Left renal cortex interstitium (tissue), 4 donors: ENCODE data around the gene HSD17B2. TPM values are rescaled to one million over a fixed set of nuclear protein-coding genes. Genes with fewer than 3 reads are reported as not detected.
"Not testable (repeated sequence)": the region's sequence is repeated elsewhere in the genome, so short reads cannot be mapped to it uniquely, and the experiment has no call there.

Experiments
- DNase-seq, 4 donors: peaks; one replicate each; pipeline ENCODE4 v3.0.0-alpha.2; 2013; ENCODE audit warnings: low read depth in 4 of 4, low spot score in 2 of 4, missing footprints in 1 of 4
- polyA plus RNA-seq, 4 donors: library from polyadenylated mRNA; unstranded; fragments of 120-200 nt; gene quantifications; one replicate each; pipeline ENCODE4 v1.2.1, GENCODE V29; 2013; ENCODE audit not compliant: insufficient read length in 4 of 4

The HSD17B2 gene
- polyA plus RNA-seq, 4 donors, result 12.6 to 34.8 (median 15.8) TPM

GRCh38 chr16:82074019-82074558 lies 39.0 kb downstream of the HSD17B2 start:
- no peak for DNase-seq

GRCh38 chr16:82078125-82078524 lies 43.1 kb downstream of the HSD17B2 start:
- DNase-seq, result no peak

- no peak for DNase-seq
Observed at GRCh38 chr16:82079892-82080291, 44.8 kb downstream of the HSD17B2 start.

GRCh38 chr16:82081264-82081663 lies 46.2 kb downstream of the HSD17B2 start:
- DNase-seq, result no peak

GRCh38 chr16:82082097-82082496 lies 47.0 kb downstream of the HSD17B2 start:
- no peak for DNase-seq

- no peak for DNase-seq
Observed at GRCh38 chr16:82082543-82083244, 47.6 kb downstream of the HSD17B2 start.

- DNase-seq, result no peak
Observed at GRCh38 chr16:82083710-82084353, 48.8 kb downstream of the HSD17B2 start.

- no peak for DNase-seq
Observed at GRCh38 chr16:82085011-82085779, 50.1 kb downstream of the HSD17B2 start.

GRCh38 chr16:82088483-82088882 lies 53.4 kb downstream of the HSD17B2 start:
- DNase-seq, result no peak

GRCh38 chr16:82091241-82091640 lies 56.2 kb downstream of the HSD17B2 start:
- no peak for DNase-seq

- no peak for DNase-seq
Observed at GRCh38 chr16:82092711-82093110, 57.7 kb downstream of the HSD17B2 start.

- no peak for DNase-seq
Observed at GRCh38 chr16:82093666-82094300, 58.7 kb downstream of the HSD17B2 start.

- DNase-seq, result no peak
Observed at GRCh38 chr16:82094942-82095540, 60.0 kb downstream of the HSD17B2 start.

- DNase-seq, result no peak
Observed at GRCh38 chr16:82096641-82097040, 61.6 kb downstream of the HSD17B2 start.

GRCh38 chr16:82105107-82105506 lies 70.1 kb downstream of the HSD17B2 start:
- DNase-seq, result no peak

GRCh38 chr16:82108100-82108499 lies 73.0 kb downstream of the HSD17B2 start:
- DNase-seq, result no peak

- no peak for DNase-seq
Observed at GRCh38 chr16:82108774-82109173, 73.7 kb downstream of the HSD17B2 start.

- not testable (repeated sequence) for DNase-seq
Observed at GRCh38 chr16:82109266-82109665, 74.2 kb downstream of the HSD17B2 start.

- DNase-seq, result no peak
Observed at GRCh38 chr16:82111944-82112343, 76.9 kb downstream of the HSD17B2 start.

GRCh38 chr16:82113741-82114140 lies 78.7 kb downstream of the HSD17B2 start:
- no peak for DNase-seq
